Right lobe of liver (tissue), 6 donors: Measurements from ENCODE around the gene LTBP1. TPM values are rescaled to one million over a fixed set of nuclear protein-coding genes. Genes with fewer than 3 reads are reported as not detected.

Experiments used
- ATAC-seq, 4 donors: fragments of 200-7000 bp; cut with Tn5 transposase; one replicate each; pipeline ENCODE4 v1.9.1; 2020; ENCODE audit warnings: mild to moderate bottlenecking in 4 of 4, moderate library complexity in 4 of 4
- DNase-seq, 3 donors: peaks; one replicate each; pipeline ENCODE4 v3.0.0-alpha.2; 2020
- H3K27ac ChIP-seq, 3 donors: fragments of 200-600 bp; one replicate each; pipeline ENCODE4 v1.8.0; 2022
- H3K27me3 ChIP-seq, 2 donors: fragments of 200-600 bp; one replicate each; pipeline ENCODE4 v1.8.0; 2022
- H3K36me3 ChIP-seq, 4 donors: fragments of 200-600 bp; sonication (generic) in 1 of 4; one replicate each; pipeline versions ENCODE4 v1.5.1 to v1.8.0; 2017 to 2022; ENCODE audit warnings: control low read depth in 1 of 4
- H3K4me1 ChIP-seq, 4 donors: fragments of 200-600 bp; sonication (generic) in 1 of 4; one replicate each; pipeline versions ENCODE4 v1.5.1 to v1.8.0; 2017 to 2022; ENCODE audit warnings: control low read depth in 1 of 4
- H3K4me3 ChIP-seq, 3 donors: fragments of 200-600 bp; one replicate each; pipeline ENCODE4 v1.8.0; 2022
- H3K9me3 ChIP-seq, 4 donors: fragments of 200-600 bp; sonication (generic) in 1 of 4; one replicate each; pipeline versions ENCODE4 v1.5.1 to v1.8.0; 2017 to 2022; ENCODE audit warnings: control low read depth in 1 of 4
- CTCF ChIP-seq, 4 donors: fragments of 200-600 bp in 3 of 4; fragments of 450-650 bp in 1 of 4; IDR thresholded peaks; one replicate each; pipeline versions ENCODE4 v1.5.1 to v1.8.0; 2016 to 2022; ENCODE audit warnings: antibody characterized with exemption in 4 of 4, mild to moderate bottlenecking in 2 of 4
- POLR2A ChIP-seq: fragments of 450-650 bp; IDR thresholded peaks from one replicate; pipeline ENCODE4 v1.6.1; 2017; ENCODE audit warnings: antibody characterized with exemption, mild to moderate bottlenecking
- WGBS: methylation state at CpG from one replicate; pipeline ENCODE4 v1.1.6; 2018; ENCODE audit warnings: low coverage, low lambda C conversion rate; ENCODE audit not compliant: insufficient coverage; ENCODE audit errors: missing lambda C conversion rate; 5-methylcytosine and 5-hydroxymethylcytosine counted together
- intact Hi-C, 2 donors: fragments of 100-400 bp; cut with DNase I; formaldehyde crosslinking; loops; one replicate each; pipeline versions ENCODE4 v1.11.2 to v1.14.1; 2022
- total RNA-seq, 6 experiments: library from RNA; depleted of rRNA in 2 of 6; stranded (reverse); fragments of >200 nt in 2 of 6; fragmentation: NEBNext Ultra II Directional in 3 of 6; extraction: Animal tissue kit (Norgen Biotek cat#: 25700) in 3 of 6; gene quantifications; one replicate each; pipeline versions ENCODE4 v1.1.0 to v1.2.4, GENCODE V29; 2016 to 2023
- donor health status: DM: no; HTN: yes; CAD: no.
- donor health status: DM: no; HTN: no; CAD: no.
- donor health status: DM: no; HTN: no; CAD: no.
- donor health status: DM: no; HTN: yes; CAD: no.
- donor health status: DM: no; HTN: yes; CAD: no.

Gene LTBP1
- total RNA-seq, 6 experiments from 2014 or later = 5.4 to 14.2 (median 9.1) TPM

GRCh38 chr2:32960647-32961403 lies 14.1 kb downstream of the LTBP1 start:
- TF ChIP-seq POLR2A = no peak
- TF ChIP-seq CTCF (IDR thresholded peaks at IDR 0.05) = no peak
- no peak overlapping the region for H3K27ac ChIP-seq

DNA sequence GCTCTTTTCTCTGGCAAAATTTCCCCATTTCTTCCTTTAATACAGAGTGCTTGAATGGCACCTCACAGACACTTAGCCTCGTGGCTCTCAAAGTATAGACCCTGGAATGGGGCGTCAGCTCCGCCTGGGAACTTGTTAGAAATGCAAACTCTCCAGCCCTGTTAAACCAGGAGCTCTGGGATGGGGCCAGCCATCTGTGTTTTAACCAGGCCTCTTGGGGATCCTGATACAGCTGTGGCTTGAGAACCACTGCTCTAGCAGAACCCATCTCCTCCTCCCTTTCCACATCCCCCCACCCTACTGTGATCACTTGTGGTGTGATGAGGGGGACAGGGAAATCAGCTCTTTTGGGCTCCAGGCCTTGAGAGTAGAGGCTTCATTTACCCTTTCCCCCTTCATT lies 15.9 kb downstream of the LTBP1 start:
- 83% methylated on average over 3 of the region's 3 CpGs for WGBS
- no peak overlapping the region for H3K27ac ChIP-seq
- TF ChIP-seq CTCF (IDR thresholded peaks at IDR 0.05) (no peak), POLR2A (no peak)
- DNase-seq (no peak), ATAC-seq (no peak)
- H3K4me1 ChIP-seq = no peaks in the 10 kb centered on the region
- H3K36me3 ChIP-seq = no peaks in the 10 kb centered on the region
- H3K27me3 ChIP-seq = no peaks in the 10 kb centered on the region
- H3K4me3 ChIP-seq = no peak overlapping the region
- no peaks in the 10 kb centered on the region for H3K9me3 ChIP-seq
- intact Hi-C loops = no loop called here

More at GRCh38 chr2:32960647-32961403, 14.1 kb downstream of the LTBP1 start:
- no peaks in the 10 kb centered on the region for H3K9me3 ChIP-seq
- no peak for DNase-seq
- H3K4me3 ChIP-seq = no peak overlapping the region
- no peak for ATAC-seq
- no peaks in the 10 kb centered on the region for H3K36me3 ChIP-seq
- H3K4me1 ChIP-seq = no peaks in the 10 kb centered on the region
- intact Hi-C loops = no loop called here
- WGBS = 79% methylated on average over 6 of the region's 9 CpGs
- no peaks in the 10 kb centered on the region for H3K27me3 ChIP-seq

- Histone ChIP-seq H3K27ac (no peak overlapping the region), H3K36me3 (no peaks in the 10 kb centered on the region), H3K4me1 (no peaks in the 10 kb centered on the region), H3K4me3 (no peak overlapping the region), H3K27me3 (no peaks in the 10 kb centered on the region), H3K9me3 (no peaks in the 10 kb centered on the region)
- intact Hi-C loops = no loop called here
- 84% methylated on average over 3 of the region's 3 CpGs for WGBS
- no peak for DNase-seq
- no peak for ATAC-seq
- no peak for TF ChIP-seq POLR2A
- TF ChIP-seq CTCF (IDR thresholded peaks at IDR 0.05) = no peak
These were observed 17.2 kb downstream of the LTBP1 start for GRCh38 chr2:32963941-32964340.

- Histone ChIP-seq H3K27ac (no peak overlapping the region), H3K4me1 (no peaks in the 10 kb centered on the region), H3K27me3 (no peaks in the 10 kb centered on the region), H3K4me3 (no peak overlapping the region), H3K36me3 (no peaks in the 10 kb centered on the region), H3K9me3 (no peaks in the 10 kb centered on the region)
- intact Hi-C loops = no loop called here
- TF ChIP-seq POLR2A (no peak), CTCF (IDR thresholded peaks at IDR 0.05) (no peak)
- 55% methylated on average over 2 of the region's 2 CpGs for WGBS
- no peak for ATAC-seq
- no peak for DNase-seq
These were observed 18.9 kb downstream of the LTBP1 start for GRCh38 chr2:32965523-32966171.
